CD4-positive, alpha-beta T cell (primary cell): ENCODE data around the gene CD46. TPM values are rescaled to one million over a fixed set of nuclear protein-coding genes. Genes with fewer than 3 reads are reported as not detected.

Experiments
- ATAC-seq: fragments of 200-7000 bp; cut with Tn5 transposase; one replicate; pipeline ENCODE4 v1.10.0; 2022; ENCODE audit warnings: mild to moderate bottlenecking; ENCODE audit not compliant: poor library complexity
- CTCF ChIA-PET: fragments of 350-600 bp; sonication (Branson Sonifier 250); formaldehyde crosslinking; loops from one replicate; lab custom pipeline; 2021; ENCODE audit warnings: antibody characterized with exemption, inconsistent platforms; lab: Charles Lee
- POLR2A ChIA-PET: fragments of 350-600 bp; sonication (Branson Sonifier 250); formaldehyde crosslinking; loops from one replicate; lab custom pipeline; 2021; ENCODE audit warnings: antibody characterized with exemption, inconsistent platforms; lab: Charles Lee
- DNase-seq, 14 experiments: peaks; one replicate each; pipeline ENCODE4 v3.0.0-alpha.2; 2013 to 2020; ENCODE audit warnings: mixed read lengths in 2 of 14
- H3K27ac ChIP-seq, 2 donors: one replicate each; pipeline versions ENCODE4 v1.5.1 to v1.7.0; 2013; ENCODE audit warnings: low read length in 2 of 2, low read depth in 1 of 2, mild to moderate bottlenecking in 1 of 2
- H3K27me3 ChIP-seq, 2 experiments: 1 replicate in 1 of 2; 2 replicates in 1 of 2; pipeline versions ENCODE4 v1.6.1 to v1.7.0; 2013; ENCODE audit warnings: low read length in 2 of 2, control low read depth in 1 of 2, mild to moderate bottlenecking in 1 of 2, moderate library complexity in 1 of 2; ENCODE audit not compliant: insufficient read depth in 2 of 2, control insufficient read depth in 1 of 2
- H3K36me3 ChIP-seq: one replicate; pipeline ENCODE4 v1.6.1; 2013; ENCODE audit warnings: low read length, control low read depth; ENCODE audit not compliant: insufficient read depth
- H3K4me1 ChIP-seq: one replicate; pipeline ENCODE4 v1.6.1; 2013; ENCODE audit warnings: low read length, control low read depth; ENCODE audit not compliant: insufficient read depth
- H3K4me3 ChIP-seq: one replicate; pipeline ENCODE4 v1.5.1; 2013; ENCODE audit warnings: mild to moderate bottlenecking, low read length, moderate library complexity
- H3K9me3 ChIP-seq, 2 experiments: 1 replicate in 1 of 2; 2 replicates in 1 of 2; pipeline versions ENCODE4 v1.6.1 to v1.7.0; 2013; ENCODE audit warnings: low read length in 2 of 2, mild to moderate bottlenecking in 2 of 2, control low read depth in 1 of 2, moderate library complexity in 1 of 2; ENCODE audit not compliant: control insufficient read depth in 1 of 2, insufficient read depth in 1 of 2
- H3K27ac Mint-ChIP-seq: one replicate; pipeline ENCODE4 v1.8.0; 2020; ENCODE audit warnings: mixed read lengths
- H3K27me3 Mint-ChIP-seq: one replicate; pipeline ENCODE4 v1.8.0; 2021; ENCODE audit warnings: mixed read lengths
- H3K36me3 Mint-ChIP-seq: one replicate; pipeline ENCODE4 v1.8.0; 2021; ENCODE audit warnings: low read depth, mixed read lengths
- H3K4me1 Mint-ChIP-seq: one replicate; pipeline ENCODE4 v1.8.0; 2021; ENCODE audit warnings: low read depth, mixed read lengths
- H3K4me3 Mint-ChIP-seq: one replicate; pipeline ENCODE4 v1.8.0; 2020; ENCODE audit warnings: mild to moderate bottlenecking, mixed read lengths
- H3K9me3 Mint-ChIP-seq: one replicate; pipeline ENCODE4 v1.8.0; 2020; ENCODE audit warnings: mixed read lengths
- intact Hi-C, 2 experiments: fragments of 100-400 bp; cut with DNase I in 1 of 2; cut with micrococcal nuclease in 1 of 2; formaldehyde crosslinking; loops; one replicate each; pipeline versions ENCODE4 v1.15.1 to v1.9.0; 2023 to 2025; cut with DNase I, micrococcal nuclease
- total RNA-seq, 174 experiments: library from RNA in 2 of 174; stranded (reverse) in 2 of 174; gene quantifications; one replicate each; pipeline ENCODE4 v1.2.3 and lab custom pipeline; 2021 to 2026
- TF ChIP-seq, protein P1 (sequence below): fragments of 200-600 bp; IDR thresholded peaks from one replicate; pipeline ENCODE4 v1.8.0; 2022; ENCODE audit warnings: antibody characterized with exemption, mild to moderate bottlenecking

The CD46 gene
- total RNA-seq, 2 experiments from 2014 or later: 111 to 115 TPM

GRCh38 chr1:207789386-207789785 is 37.5 kb downstream of the CD46 start:
- ATAC-seq (no peak), DNase-seq (no peak)
- TF ChIP-seq, protein P1, sequence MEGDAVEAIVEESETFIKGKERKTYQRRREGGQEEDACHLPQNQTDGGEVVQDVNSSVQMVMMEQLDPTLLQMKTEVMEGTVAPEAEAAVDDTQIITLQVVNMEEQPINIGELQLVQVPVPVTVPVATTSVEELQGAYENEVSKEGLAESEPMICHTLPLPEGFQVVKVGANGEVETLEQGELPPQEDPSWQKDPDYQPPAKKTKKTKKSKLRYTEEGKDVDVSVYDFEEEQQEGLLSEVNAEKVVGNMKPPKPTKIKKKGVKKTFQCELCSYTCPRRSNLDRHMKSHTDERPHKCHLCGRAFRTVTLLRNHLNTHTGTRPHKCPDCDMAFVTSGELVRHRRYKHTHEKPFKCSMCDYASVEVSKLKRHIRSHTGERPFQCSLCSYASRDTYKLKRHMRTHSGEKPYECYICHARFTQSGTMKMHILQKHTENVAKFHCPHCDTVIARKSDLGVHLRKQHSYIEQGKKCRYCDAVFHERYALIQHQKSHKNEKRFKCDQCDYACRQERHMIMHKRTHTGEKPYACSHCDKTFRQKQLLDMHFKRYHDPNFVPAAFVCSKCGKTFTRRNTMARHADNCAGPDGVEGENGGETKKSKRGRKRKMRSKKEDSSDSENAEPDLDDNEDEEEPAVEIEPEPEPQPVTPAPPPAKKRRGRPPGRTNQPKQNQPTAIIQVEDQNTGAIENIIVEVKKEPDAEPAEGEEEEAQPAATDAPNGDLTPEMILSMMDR: no peak
- Histone ChIP-seq H3K36me3 (peaks cover 57% of the 10 kb centered on the region), H3K9me3 (no peaks in the 10 kb centered on the region), H3K27me3 (no peaks in the 10 kb centered on the region), H3K27ac (no peak overlapping the region), H3K4me1 (no peaks in the 10 kb centered on the region), H3K4me3 (no peak overlapping the region)
- ChIA-PET CTCF (no interaction called here), POLR2A (no interaction called here)
- Mint-ChIP-seq H3K4me1 (no peaks in the 10 kb centered on the region), H3K4me3 (no peak overlapping the region), H3K27me3 (no peaks in the 10 kb centered on the region), H3K9me3 (no peaks in the 10 kb centered on the region), H3K27ac (no peak overlapping the region), H3K36me3 (peaks cover 81% of the 10 kb centered on the region)
- intact Hi-C loops: no loop called here

- no peak for DNase-seq
- Mint-ChIP-seq H3K9me3 (no peaks in the 10 kb centered on the region), H3K27me3 (no peaks in the 10 kb centered on the region), H3K27ac (no peak overlapping the region), H3K4me1 (no peaks in the 10 kb centered on the region), H3K36me3 (peaks cover 80% of the 10 kb centered on the region), H3K4me3 (no peak overlapping the region)
- ChIA-PET POLR2A (no interaction called here), CTCF (no interaction called here)
- no peaks in the 10 kb centered on the region for H3K4me1 ChIP-seq
- H3K9me3 ChIP-seq: no peaks in the 10 kb centered on the region
- TF ChIP-seq, protein P1: no peak
- ATAC-seq: no peak
- intact Hi-C loops: loop anchor here in 1 of 2 experiments (10.0 kb wide), 1 partner anchor 135 kb away; no protein-coding TSS in a partner anchor
- peaks cover 56% of the 10 kb centered on the region for H3K36me3 ChIP-seq
- H3K27me3 ChIP-seq: no peaks in the 10 kb centered on the region
- no peak overlapping the region for H3K27ac ChIP-seq
- no peak overlapping the region for H3K4me3 ChIP-seq
Measured at GRCh38 chr1:207789792-207790787, 38.2 kb downstream of the CD46 start.

DNA sequence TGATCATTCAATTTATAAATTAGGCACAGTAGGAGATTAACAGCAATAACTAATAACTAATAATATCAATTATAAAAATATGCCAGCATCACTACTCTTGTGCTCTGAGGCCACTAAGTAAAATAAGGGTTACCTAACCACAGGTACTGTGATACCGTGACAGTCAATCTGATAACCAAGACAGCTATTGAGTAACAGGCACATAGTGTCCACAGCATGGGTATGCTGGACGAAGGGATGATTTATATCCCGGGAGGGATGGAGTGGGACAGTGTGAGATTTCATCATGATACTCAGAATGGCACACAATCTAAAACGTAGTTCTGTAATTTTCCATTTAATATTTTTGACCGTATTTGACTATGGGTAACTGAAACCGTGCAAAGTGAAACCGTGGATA is 39.4 kb downstream of the CD46 start:
- Histone ChIP-seq H3K36me3 (peaks cover 57% of the 10 kb centered on the region), H3K27ac (no peak overlapping the region), H3K27me3 (no peaks in the 10 kb centered on the region), H3K4me1 (no peaks in the 10 kb centered on the region), H3K9me3 (no peaks in the 10 kb centered on the region), H3K4me3 (no peak overlapping the region)
- Mint-ChIP-seq H3K27me3 (no peaks in the 10 kb centered on the region), H3K9me3 (no peaks in the 10 kb centered on the region), H3K27ac (no peak overlapping the region), H3K4me3 (no peak overlapping the region), H3K36me3 (peaks cover 78% of the 10 kb centered on the region), H3K4me1 (no peaks in the 10 kb centered on the region)
- TF ChIP-seq, protein P1: no peak
- CTCF ChIA-PET: interaction anchor here (0.9 kb wide), 1 partner anchor 32 kb away, joined by 4 read pairs; no protein-coding TSS in a partner anchor
- DNase-seq (no peak), ATAC-seq (no peak)
- POLR2A ChIA-PET: interaction anchor here (0.6 kb wide), 1 partner anchor 172 kb away, joined by 4 read pairs; no protein-coding TSS in a partner anchor
- intact Hi-C loops: loop anchor here in 1 of 2 experiments (10.0 kb wide), 1 partner anchor 136 kb away; no protein-coding TSS in a partner anchor
